ENCODE measurements around the gene ATR.

- TF ChIP-seq CTCF (IDR thresholded peaks at IDR 0.05), result peak in 1 of 6 experiments; percentile 9
- peak; percentile 70 to 80 for TF ChIP-seq POLR2A (IDR thresholded peaks at IDR 0.05)
Measured at GRCh38 chr3:142447852-142448823, 130.4 kb downstream of the ATR start, which contains the start of gene XRN1.
